Measurements from ENCODE around the gene HDAC9.

- TF ChIP-seq CTCF (IDR thresholded peaks at IDR 0.05) (no peak), REST (IDR thresholded peaks at IDR 0.05; ENCODE audit: insufficient read depth in 1 of 2, low read depth in 2 of 2, low read length in 1 of 2) (no peak), TCF7L2 (IDR thresholded peaks at IDR 0.05; ENCODE audit: low read depth, low read length) (no peak)
Measured at GRCh38 chr7:18815261-18815960, 319.9 kb downstream of the HDAC9 start.
